Right lung (tissue), 5 donors: Measurements from ENCODE around the gene ARHGEF40. TPM values are rescaled to one million over a fixed set of nuclear protein-coding genes. Genes with fewer than 3 reads are reported as not detected.

Experiments used
- DNase-seq, 2 donors: peaks; one replicate each; pipeline ENCODE4 v3.0.0-alpha.2; 2013
- polyA plus RNA-seq, 5 donors: library from polyadenylated mRNA; unstranded; fragments of 120-200 nt; gene quantifications; one replicate each; pipeline versions ENCODE4 v1.2.1 to v1.2.3, GENCODE V29; 2013; ENCODE audit warnings: inconsistent platforms in 1 of 5, low replicate concordance in 1 of 5; ENCODE audit not compliant: insufficient read length in 5 of 5, insufficient read depth in 1 of 5

Gene ARHGEF40
- polyA plus RNA-seq, 5 donors: 69.5 to 88.8 (median 83.3) TPM

DNA sequence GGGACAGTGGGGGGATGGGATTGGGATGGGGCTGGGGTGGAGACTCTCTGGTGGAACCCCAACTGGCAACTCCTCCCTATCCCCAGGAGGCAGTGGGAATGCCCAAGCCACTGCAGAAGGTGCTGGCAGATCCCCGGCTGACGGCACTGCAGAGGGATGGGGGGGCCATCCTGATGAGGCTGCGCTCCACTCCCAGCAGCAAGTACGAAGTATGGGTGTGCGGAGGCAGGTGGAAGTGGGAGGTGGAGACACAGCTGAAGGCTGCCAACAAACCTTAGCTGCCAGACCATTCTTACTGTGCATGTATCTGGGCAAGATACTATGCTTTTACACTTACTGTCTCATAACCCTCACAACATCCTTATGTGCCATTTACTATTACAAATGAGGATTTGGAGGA lies 8.2 kb downstream of the ARHGEF40 start:
- DNase-seq: no peak

- DNase-seq: no peak
Observed at GRCh38 chr14:21078726-21079125, 8.6 kb downstream of the ARHGEF40 start.

DNA sequence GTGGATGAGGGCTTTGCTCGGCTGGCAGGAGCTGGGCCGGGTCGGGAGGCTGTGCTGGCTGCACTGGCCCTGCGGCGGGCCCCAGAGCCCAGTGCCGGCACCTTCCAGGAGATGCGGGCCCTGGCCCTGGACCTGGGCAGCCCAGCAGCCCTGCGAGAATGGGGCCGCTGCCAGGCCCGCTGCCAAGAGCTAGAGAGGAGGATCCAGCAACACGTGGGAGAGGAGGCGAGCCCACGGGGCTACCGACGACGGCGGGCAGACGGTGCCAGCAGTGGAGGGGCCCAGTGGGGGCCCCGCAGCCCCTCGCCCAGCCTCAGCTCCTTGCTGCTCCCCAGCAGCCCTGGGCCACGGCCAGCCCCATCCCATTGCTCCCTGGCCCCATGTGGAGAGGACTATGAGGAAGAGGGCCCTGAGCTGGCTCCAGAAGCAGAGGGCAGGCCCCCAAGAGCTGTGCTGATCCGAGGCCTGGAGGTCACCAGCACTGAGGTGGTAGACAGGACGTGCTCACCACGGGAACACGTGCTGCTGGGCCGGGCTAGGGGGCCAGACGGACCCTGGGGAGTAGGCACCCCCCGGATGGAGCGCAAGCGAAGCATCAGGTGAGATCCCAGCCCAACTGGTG lies 11.5 kb downstream of the ARHGEF40 start:
- DNase-seq: no peak

- DNase-seq: no peak
Observed at GRCh38 chr14:21083565-21084325, 13.6 kb downstream of the ARHGEF40 start.

- DNase-seq: no peak
Observed at GRCh38 chr14:21084396-21084795, 14.3 kb downstream of the ARHGEF40 start.

GRCh38 chr14:21084998-21085853 lies 15.1 kb downstream of the ARHGEF40 start:
- DNase-seq: no peak

GRCh38 chr14:21086908-21087293 lies 16.8 kb downstream of the ARHGEF40 start:
- DNase-seq: no peak

GRCh38 chr14:21087294-21088091 lies 17.4 kb downstream of the ARHGEF40 start:
- no peak for DNase-seq

DNA sequence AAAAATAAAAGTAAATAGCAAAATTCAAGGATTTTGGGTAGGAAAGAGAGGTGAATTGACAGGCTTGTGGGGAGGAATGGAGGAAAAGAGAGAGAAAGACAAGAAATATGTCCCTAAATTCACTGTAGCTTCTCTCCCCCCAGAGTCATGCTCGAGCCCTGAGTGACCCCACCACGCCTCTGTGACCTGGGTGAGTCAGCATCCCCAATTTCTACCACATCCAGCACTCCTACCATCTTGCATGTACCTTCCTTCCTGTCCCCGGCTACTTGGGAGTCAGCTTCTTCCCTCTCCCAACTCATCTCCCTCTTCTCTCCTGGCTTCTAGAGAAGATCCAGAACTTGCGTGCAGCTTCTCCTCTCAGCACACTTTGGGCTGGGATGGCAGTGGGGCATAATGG lies 18.6 kb downstream of the ARHGEF40 start:
- no peak for DNase-seq

DNA sequence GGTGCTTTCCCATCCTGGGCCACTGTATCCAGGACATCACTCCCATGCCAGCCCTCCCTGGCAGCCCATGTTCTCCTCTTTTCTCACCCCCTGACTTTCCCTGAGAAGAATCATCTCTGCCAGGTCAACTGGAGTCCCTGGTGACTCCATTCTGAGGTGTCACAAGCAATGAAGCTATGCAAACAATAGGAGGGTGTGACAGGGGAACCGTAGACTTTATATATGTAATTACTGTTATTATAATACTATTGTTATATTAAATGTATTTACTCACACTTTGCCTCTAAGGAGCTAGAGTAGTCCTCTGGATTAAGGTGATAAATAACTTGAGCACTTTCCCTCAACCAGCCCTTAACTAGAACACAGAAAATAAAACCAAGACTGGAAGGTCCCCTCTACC lies 19.2 kb downstream of the ARHGEF40 start:
- DNase-seq: no peak

- no peak for DNase-seq
Observed at GRCh38 chr14:21089877-21090193, 19.7 kb downstream of the ARHGEF40 start.

DNA sequence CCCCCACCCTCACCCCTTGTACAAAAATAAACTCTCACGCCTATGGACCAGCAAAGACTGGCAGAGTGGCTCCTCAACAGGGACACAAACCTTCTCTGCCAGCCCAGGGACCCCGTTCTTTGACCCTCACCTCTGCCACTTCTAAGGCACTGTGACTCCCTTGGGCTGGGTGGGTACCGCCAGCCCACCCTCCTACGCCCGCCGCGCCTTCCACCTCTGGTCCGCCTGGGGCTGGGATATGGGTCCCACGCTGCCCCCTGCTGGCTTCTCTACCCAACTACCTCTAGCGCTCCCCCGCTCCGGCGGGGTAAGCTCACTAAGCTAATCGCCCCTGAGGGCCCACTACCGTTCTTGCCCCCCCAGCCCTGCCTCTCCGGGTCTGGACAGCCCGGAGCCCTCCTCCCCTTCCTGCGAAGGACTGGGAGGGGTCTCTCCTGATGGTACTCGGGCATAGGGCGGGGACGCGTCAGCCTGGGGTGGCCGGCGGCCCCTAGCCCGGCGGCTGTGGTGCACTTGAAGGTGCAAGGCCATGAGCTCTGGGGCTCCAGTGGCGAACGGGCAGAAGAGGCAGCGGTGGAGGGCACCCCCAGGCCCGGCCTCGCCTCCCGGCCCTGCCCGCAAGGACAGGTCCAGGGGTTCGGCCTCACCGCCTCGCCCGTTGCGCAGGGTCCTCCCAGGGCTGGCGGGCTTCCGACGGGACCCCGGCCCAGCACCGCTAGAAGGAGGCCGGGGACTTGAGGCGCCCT lies 20.3 kb downstream of the ARHGEF40 start:
- no peak for DNase-seq

GRCh38 chr14:21090940-21091663 lies 21.0 kb downstream of the ARHGEF40 start:
- no peak for DNase-seq

DNA sequence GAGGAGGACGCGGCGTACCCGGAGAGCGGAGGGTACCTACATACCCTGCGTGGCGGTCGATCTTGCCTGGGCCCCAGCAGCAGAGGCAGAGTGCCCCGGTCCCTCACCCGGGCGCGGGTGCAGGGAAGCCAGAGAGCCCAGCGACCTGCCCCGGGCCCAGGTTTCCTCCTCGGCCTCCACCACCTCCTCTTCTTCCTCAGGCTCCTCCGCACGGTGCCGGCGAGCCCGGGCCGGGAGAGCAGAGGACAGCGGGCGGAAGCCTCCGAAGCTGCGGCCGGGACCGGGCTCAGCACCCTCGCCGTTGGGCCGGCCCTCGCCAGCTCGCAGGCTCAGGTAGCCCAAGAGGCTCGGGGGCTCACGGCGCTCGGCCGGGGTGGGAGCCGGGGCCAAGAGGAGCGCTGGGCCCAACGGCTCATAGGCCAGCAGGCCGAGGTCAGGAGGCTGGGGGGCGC lies 21.7 kb downstream of the ARHGEF40 start:
- DNase-seq: no peak

DNA sequence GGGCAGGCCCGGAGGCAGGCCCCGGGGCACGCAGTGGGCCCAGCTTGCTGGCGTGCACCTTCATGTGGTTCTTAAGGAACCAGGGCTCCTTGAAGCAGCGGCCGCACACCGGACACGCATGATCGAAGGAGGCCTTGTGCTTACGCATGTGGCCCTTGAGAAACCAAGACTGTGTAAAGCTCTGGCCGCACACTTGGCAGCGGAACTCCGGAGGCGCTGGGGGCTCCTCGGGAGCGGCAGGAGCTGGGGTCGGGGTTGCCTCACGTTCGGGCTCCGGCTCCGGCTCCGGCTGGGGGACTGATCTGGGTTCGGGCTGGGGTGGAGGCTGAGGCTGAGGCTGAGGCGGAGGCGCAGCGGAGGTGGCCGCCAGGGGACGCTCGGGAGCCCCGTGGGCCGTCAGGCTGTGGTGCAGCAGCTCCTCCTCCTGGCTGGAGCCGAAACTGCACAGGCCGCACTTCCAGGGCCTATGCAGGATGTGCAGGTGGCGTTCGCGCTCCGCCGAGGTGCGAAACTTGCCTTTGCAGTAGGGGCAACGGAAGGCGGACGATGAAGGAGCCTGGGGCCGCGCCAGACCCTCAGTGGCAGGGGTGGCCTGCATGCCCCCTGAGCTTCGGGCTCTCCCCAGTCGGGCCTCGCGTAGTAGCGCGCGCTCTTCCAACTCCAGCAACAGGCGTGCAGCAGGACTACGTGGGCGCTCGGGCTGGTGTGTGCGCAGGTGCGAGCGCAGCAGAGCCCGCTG lies 22.3 kb downstream of the ARHGEF40 start:
- DNase-seq: peak in 1 of 2 donors; percentile 80

- DNase-seq: no peak
Observed at GRCh38 chr14:21093018-21093417, 22.9 kb downstream of the ARHGEF40 start.

DNA sequence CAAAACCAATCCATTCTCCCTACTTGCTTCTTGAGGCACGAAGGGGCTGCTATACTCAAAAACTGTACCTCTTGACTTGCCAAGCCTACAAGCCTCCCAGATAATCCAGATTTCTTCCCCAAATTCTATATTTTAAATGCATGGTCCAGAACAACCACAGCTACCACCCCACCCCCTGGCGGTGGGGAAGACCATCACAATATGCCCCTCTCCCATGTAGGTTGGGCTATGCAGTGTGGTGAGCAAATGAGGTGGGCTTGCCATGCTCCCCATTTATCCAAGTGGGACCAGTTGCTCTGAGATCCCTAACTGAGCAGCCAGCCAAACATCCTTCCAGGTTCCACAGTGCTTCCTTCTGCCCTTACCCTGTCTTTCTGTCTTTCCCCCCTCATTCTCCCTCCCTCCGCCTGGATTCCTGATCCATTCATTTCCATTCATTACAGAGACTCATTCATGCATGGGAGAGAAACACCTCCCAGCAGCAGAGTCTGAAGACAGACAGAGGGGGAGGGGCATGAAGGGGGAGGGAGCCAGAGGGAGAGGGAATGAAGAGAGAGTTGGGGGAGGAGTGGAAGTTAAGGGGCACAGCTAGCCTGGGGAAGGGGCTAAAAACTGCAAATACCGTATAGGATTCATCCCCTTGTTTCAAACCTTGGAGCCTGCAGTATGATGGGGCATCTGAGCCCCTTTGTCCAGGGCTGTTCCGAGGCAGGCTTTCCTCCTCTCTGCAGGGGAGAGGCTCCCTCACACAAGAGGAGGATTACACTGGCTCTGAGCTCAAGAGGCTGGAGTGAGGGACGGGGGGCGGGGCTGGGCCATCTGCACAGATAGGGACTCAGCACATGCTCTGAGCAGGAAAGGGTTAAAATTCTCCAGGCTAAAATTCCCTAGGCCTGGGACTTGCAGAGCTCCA lies 23.9 kb downstream of the ARHGEF40 start:
- DNase-seq: no peak

DNA sequence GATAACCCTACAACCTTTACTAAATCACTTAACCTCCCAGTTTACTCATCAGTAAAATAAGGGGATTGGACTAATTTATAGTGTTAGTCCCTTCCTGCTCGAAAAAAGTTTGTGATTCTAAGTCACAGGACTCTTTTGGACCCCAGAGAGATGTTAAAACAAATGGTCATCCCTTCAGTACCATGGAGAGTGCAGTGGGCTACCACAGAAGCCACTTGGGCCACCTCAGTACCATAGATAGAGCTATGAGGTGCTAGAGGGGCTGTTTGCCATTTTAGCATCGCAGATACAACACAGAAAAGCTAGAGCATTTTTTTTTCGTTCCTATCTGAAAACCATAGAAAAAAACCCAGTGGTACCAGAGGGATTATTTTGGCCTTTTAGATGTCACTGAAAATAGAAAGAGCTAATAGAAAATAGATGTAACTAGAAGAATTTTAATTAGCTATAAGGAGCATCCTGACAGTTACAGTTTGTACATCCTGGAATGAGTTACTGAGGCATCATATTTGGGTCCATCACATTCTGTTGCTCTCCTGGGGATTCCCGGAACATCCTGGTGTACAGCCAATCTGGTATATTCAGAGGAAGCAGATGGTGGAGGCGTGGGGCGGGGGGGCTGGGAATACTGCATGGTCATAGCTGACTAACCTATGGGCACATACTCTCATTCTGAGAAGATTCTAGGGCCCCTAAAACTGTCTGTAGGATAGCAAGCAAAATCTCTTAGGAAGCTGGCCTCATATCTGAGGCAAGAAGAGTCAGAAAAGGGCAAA lies 25.5 kb downstream of the ARHGEF40 start:
- DNase-seq: no peak
